ENCODE results near the gene YIPF3. TPM values are rescaled to one million over a fixed set of nuclear protein-coding genes. Genes with fewer than 3 reads are reported as not detected.
A peak's percentile ranks its signal among the peaks of the same experiment; 100 is the strongest.

The YIPF3 gene
- polyA plus RNA-seq, 1 donor (not counting 4 experiments of a cell fraction or from before 2014, with no cell fraction given), result 136 TPM

DNA sequence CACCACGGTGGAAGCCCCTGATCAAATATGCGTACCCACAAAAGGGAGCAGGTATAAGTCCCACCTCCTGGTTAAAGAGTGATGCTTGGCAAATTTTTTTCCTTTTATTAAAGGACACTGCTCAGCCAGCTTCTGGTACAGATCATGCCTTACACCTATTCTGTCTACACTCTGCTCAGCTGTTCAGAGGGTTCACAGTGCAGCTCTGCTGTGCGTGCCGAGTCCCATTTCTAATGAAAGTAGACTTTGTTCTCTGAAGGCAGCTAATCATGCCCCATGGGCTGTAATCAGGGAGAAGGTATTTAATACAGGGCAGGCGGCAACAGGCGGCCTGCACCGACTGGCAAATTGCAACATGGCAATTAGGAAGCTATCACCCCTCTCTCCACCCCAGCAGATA, 22.9 kb downstream of the YIPF3 start:
- Histone ChIP-seq H4K20me1 (ENCODE audit: control insufficient read depth, extremely low read depth, insufficient read depth, low read length) (no peaks in the 10 kb centered on the region), H3K79me2 (ENCODE audit: control insufficient read depth, insufficient read depth, low read length) (peaks cover 17% of the 10 kb centered on the region), H2AFZ (ENCODE audit: control insufficient read depth, low read length) (no peak overlapping the region), H3K4me2 (ENCODE audit: control insufficient read depth, extremely low read depth, insufficient read depth, low read depth, low read length) (peak overlapping the region; percentile 69), H3K4me3 (ENCODE audit: control insufficient read depth in 2 of 3, extremely low read depth in 1 of 3, insufficient read depth in 2 of 3, low read depth in 1 of 3, low read length in 3 of 3) (no peak overlapping the region), H3K27ac (ENCODE audit: control insufficient read depth, insufficient read depth, low read length) (peak overlapping the region; percentile 32), H3K9me1 (ENCODE audit: control insufficient read depth, extremely low read depth, insufficient read depth, low read length) (peaks cover 2% of the 10 kb centered on the region), H3K9ac (ENCODE audit: control insufficient read depth, extremely low read depth, insufficient read depth, low read length) (no peak overlapping the region), H3K9me3 (ENCODE audit: control insufficient read depth, low read depth, low read length) (no peaks in the 10 kb centered on the region), H3K36me3 (ENCODE audit: control insufficient read depth in 2 of 2, extremely low read depth in 1 of 2, insufficient read depth in 2 of 2, low read length in 2 of 2) (peaks cover 7 to 31% of the 10 kb centered on the region in 2 experiments), H3K4me1 (ENCODE audit: control insufficient read depth, extremely low read depth, insufficient read depth, low read length) (peaks cover 59% of the 10 kb centered on the region), H3K27me3 (ENCODE audit: control insufficient read depth, extremely low read depth, insufficient read depth, low read length) (no peaks in the 10 kb centered on the region)
- FAIRE-seq (peak; percentile 88), DNase-seq (ENCODE audit: low read depth, low spot score) (no peak)
- TF ChIP-seq EZH2 (IDR thresholded peaks at IDR 0.05; ENCODE audit: low read length), result no peak
- TF ChIP-seq, protein P1, sequence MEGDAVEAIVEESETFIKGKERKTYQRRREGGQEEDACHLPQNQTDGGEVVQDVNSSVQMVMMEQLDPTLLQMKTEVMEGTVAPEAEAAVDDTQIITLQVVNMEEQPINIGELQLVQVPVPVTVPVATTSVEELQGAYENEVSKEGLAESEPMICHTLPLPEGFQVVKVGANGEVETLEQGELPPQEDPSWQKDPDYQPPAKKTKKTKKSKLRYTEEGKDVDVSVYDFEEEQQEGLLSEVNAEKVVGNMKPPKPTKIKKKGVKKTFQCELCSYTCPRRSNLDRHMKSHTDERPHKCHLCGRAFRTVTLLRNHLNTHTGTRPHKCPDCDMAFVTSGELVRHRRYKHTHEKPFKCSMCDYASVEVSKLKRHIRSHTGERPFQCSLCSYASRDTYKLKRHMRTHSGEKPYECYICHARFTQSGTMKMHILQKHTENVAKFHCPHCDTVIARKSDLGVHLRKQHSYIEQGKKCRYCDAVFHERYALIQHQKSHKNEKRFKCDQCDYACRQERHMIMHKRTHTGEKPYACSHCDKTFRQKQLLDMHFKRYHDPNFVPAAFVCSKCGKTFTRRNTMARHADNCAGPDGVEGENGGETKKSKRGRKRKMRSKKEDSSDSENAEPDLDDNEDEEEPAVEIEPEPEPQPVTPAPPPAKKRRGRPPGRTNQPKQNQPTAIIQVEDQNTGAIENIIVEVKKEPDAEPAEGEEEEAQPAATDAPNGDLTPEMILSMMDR (optimal IDR thresholded peaks at IDR 0.05 in 1 of 3, IDR thresholded peaks at IDR 0.05 in 1 of 3, conservative IDR thresholded peaks at IDR 0.05 in 1 of 3; ENCODE audit: extremely low read depth in 1 of 3, insufficient read depth in 2 of 3, low read length in 3 of 3), result no peak
- dilution Hi-C loops (cut with MboI; ENCODE audit: extremely low pct_ligation_motif_present, low sequenced_read_pairs), result no loop called here

DNA sequence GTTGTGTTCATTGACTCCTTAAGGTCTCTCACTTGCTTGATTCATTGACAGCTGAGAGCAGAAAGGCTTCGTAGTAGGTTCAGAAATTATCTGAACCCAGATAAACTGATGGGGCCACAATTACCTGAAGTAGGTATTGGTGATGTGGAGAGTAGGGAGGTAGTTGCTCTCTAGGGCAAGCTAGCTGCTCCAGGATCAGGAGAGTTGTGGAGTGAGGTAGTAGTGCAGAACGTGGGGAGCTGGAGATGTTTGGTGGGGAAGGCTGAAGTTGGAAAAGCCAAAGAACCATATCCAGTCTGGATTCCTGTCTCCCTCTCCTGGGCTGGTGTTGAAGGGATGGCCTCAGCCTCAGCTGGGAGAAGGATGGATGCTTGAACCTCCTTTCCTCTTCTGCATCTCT, 23.5 kb downstream of the YIPF3 start:
- dilution Hi-C loops (cut with MboI; ENCODE audit: extremely low pct_ligation_motif_present, low sequenced_read_pairs), result no loop called here
- Histone ChIP-seq H3K79me2 (ENCODE audit: control insufficient read depth, insufficient read depth, low read length) (peaks cover 21% of the 10 kb centered on the region), H3K9ac (ENCODE audit: control insufficient read depth, extremely low read depth, insufficient read depth, low read length) (no peak overlapping the region), H3K4me2 (ENCODE audit: control insufficient read depth, extremely low read depth, insufficient read depth, low read depth, low read length) (peak overlapping the region; percentile 69), H3K4me3 (ENCODE audit: control insufficient read depth in 2 of 3, extremely low read depth in 1 of 3, insufficient read depth in 2 of 3, low read depth in 1 of 3, low read length in 3 of 3) (peak overlapping the region in 2 of 3 experiments; percentile 9 to 22), H3K4me1 (ENCODE audit: control insufficient read depth, extremely low read depth, insufficient read depth, low read length) (peaks cover 60% of the 10 kb centered on the region), H2AFZ (ENCODE audit: control insufficient read depth, low read length) (no peak overlapping the region), H3K27me3 (ENCODE audit: control insufficient read depth, extremely low read depth, insufficient read depth, low read length) (no peaks in the 10 kb centered on the region), H3K9me3 (ENCODE audit: control insufficient read depth, low read depth, low read length) (no peaks in the 10 kb centered on the region), H4K20me1 (ENCODE audit: control insufficient read depth, extremely low read depth, insufficient read depth, low read length) (no peaks in the 10 kb centered on the region), H3K36me3 (ENCODE audit: control insufficient read depth in 2 of 2, extremely low read depth in 1 of 2, insufficient read depth in 2 of 2, low read length in 2 of 2) (peaks cover 4 to 30% of the 10 kb centered on the region in 2 experiments), H3K9me1 (ENCODE audit: control insufficient read depth, extremely low read depth, insufficient read depth, low read length) (peaks cover 2% of the 10 kb centered on the region), H3K27ac (ENCODE audit: control insufficient read depth, insufficient read depth, low read length) (peak overlapping the region; percentile 32)
- no peak for FAIRE-seq
- TF ChIP-seq, protein P1 (optimal IDR thresholded peaks at IDR 0.05 in 1 of 3, IDR thresholded peaks at IDR 0.05 in 1 of 3, conservative IDR thresholded peaks at IDR 0.05 in 1 of 3; ENCODE audit: extremely low read depth in 1 of 3, insufficient read depth in 2 of 3, low read length in 3 of 3), result peak in 1 of 3 experiments; percentile 12
- TF ChIP-seq EZH2 (IDR thresholded peaks at IDR 0.05; ENCODE audit: low read length), result no peak
- no peak for DNase-seq (ENCODE audit: low read depth, low spot score)
